Measurements from ENCODE around the gene CTLA4. TPM values are rescaled to one million over a fixed set of nuclear protein-coding genes. Genes with fewer than 3 reads are reported as not detected.

CTLA4 gene
- total and polyA plus RNA-seq, 10 of the 15 experiments (the other 5 are each of a cell fraction or from before 2014, with no cell fraction given), result not detected

DNA sequence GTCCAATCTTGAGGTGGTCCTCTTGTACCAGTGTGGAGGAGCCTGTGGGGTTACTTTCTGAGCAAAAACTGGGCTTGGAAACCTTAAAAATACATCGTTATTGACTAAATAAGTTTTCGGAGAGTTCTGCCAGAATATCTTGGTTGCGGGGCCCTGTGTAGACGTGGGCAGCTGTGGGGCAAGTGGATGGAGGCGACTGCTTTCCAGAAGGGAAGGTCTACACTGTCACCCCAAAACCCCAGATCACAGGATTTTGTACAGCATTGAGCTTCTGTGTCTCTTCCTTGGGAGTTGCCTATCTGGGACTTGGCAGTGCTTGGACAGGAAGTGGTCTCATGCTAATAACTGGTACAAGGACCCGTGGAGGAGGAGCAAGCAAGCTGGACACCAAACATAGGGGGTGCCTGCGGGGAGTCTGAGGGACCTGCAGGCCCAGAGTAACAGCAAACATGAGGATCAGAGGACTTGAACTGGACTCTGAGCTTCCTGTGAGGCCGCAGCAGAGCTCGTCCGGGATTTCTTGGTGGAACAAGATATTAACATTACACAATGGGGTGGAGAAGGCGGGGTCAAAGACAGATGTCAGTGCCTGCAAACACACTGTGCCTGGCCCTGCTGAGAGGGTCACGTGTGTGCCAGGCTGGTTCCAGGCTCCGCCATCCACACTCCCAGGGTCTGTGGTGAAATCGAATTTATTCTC is 48.0 kb upstream of the CTLA4 start:
- Histone ChIP-seq H2AFZ (ENCODE audit: control insufficient read depth, low read depth, low read length) (no peak overlapping the region), H3K4me3 (no peak overlapping the region), H3K36me3 (ENCODE audit: control insufficient read depth in 2 of 2, insufficient read depth in 2 of 2, low read length in 1 of 2) (no peaks in the 10 kb centered on the region), H3K79me2 (ENCODE audit: control insufficient read depth, insufficient read depth, low read length) (no peaks in the 10 kb centered on the region), H3K9me3 (replicated peaks; ENCODE audit: control insufficient read depth, insufficient read depth, low read length) (no peaks in the 10 kb centered on the region; the same call in 2 of the 3 replicates), H3K4me1 (ENCODE audit: control insufficient read depth, insufficient read depth, low read length) (no peaks in the 10 kb centered on the region), H4K20me1 (ENCODE audit: control insufficient read depth, insufficient read depth) (no peaks in the 10 kb centered on the region), H3K4me2 (ENCODE audit: control insufficient read depth, insufficient read depth) (no peak overlapping the region), H3K9ac (ENCODE audit: control insufficient read depth, insufficient read depth, low read length) (no peak overlapping the region), H3K27me3 (replicated peaks in 1 of 2; ENCODE audit: control insufficient read depth in 2 of 2, insufficient read depth in 2 of 2, low read length in 1 of 2) (peaks cover 0 to 6% of the 10 kb centered on the region in 2 experiments; a peak in 2 of 4 replicates), H3K27ac (ENCODE audit: control insufficient read depth, insufficient read depth) (no peak overlapping the region)
- POLR2A ChIA-PET, result no interaction called here
- in situ Hi-C loops (cut with MboI) (loop anchor here (25.0 kb wide), 2 partner anchors 582 to 1232 kb away; partner anchors contain the start of gene CYP20A1), intact Hi-C loops (cut with micrococcal nuclease; ENCODE audit: unreplicated experiment) (loop anchor here (5.0 to 10.0 kb wide), 2 partner anchors 985 to 1247 kb away; no protein-coding TSS in a partner anchor)
- no TSS peak for BruUV-seq (replicated peaks)
- DNase-seq (ENCODE audit: low read depth, low spot score) (no peak), ATAC-seq (no peak), FAIRE-seq (no peak)
- CTCF ChIA-PET, result no interaction called here
- SMC1A ChIA-PET (ENCODE audit: uncharacterized antibody, unreplicated experiment), result no interaction called here
- 65% methylated on average over 14 of the region's 14 CpGs for WGBS (ENCODE audit: insufficient coverage, insufficient replicate concordance, low lambda C conversion rate, missing lambda C conversion rate)
- TF ChIP-seq NRF1 (conservative IDR thresholded peaks at IDR 0.05; ENCODE audit: low read depth, low read length) (no peak), YBX1 (IDR thresholded peaks at IDR 0.05) (no peak), ZBED1 (IDR thresholded peaks at IDR 0.05; ENCODE audit: borderline replicate concordance) (no peak), PAX8 (IDR thresholded peaks at IDR 0.05) (no peak), IKZF2 (IDR thresholded peaks at IDR 0.05) (no peak), NFYB (IDR thresholded peaks at IDR 0.05; ENCODE audit: insufficient read depth, low read depth, low read length) (no peak), E2F4 (IDR thresholded peaks at IDR 0.05; ENCODE audit: low read depth, low read length) (no peak), MYB (IDR thresholded peaks at IDR 0.05; ENCODE audit: borderline replicate concordance, low read depth, low read length) (no peak), HSF1 (IDR thresholded peaks at IDR 0.05; ENCODE audit: low read depth, low read length) (no peak), STAT3 (IDR thresholded peaks at IDR 0.05; ENCODE audit: low read depth, low read length) (no peak), STAT1 (conservative IDR thresholded peaks at IDR 0.05) (no peak), GABPA (IDR thresholded peaks at IDR 0.05; ENCODE audit: low read depth) (no peak), MYC (IDR thresholded peaks at IDR 0.05; ENCODE audit: insufficient read depth, insufficient read length, insufficient replicate concordance, low read length, severe bottlenecking) (no peak), POU2F2 (IDR thresholded peaks at IDR 0.05; ENCODE audit: borderline replicate concordance, low read depth, low read length) (no peak), MEF2A (IDR thresholded peaks at IDR 0.05; ENCODE audit: insufficient read depth, low read depth, low read length) (no peak), MAX (IDR thresholded peaks at IDR 0.05; ENCODE audit: low read depth, low read length) (no peak)
- RAD21 ChIA-PET (ENCODE audit: unreplicated experiment), result no interaction called here
